AG08396 (cell line): Measurements from ENCODE around the gene EN1.

ENCODE experiments used
- DNase-seq: peaks from one replicate; pipeline ENCODE4 v3.0.0; 2012; ENCODE audit warnings: low spot score, mixed read lengths

Gene EN1

DNA sequence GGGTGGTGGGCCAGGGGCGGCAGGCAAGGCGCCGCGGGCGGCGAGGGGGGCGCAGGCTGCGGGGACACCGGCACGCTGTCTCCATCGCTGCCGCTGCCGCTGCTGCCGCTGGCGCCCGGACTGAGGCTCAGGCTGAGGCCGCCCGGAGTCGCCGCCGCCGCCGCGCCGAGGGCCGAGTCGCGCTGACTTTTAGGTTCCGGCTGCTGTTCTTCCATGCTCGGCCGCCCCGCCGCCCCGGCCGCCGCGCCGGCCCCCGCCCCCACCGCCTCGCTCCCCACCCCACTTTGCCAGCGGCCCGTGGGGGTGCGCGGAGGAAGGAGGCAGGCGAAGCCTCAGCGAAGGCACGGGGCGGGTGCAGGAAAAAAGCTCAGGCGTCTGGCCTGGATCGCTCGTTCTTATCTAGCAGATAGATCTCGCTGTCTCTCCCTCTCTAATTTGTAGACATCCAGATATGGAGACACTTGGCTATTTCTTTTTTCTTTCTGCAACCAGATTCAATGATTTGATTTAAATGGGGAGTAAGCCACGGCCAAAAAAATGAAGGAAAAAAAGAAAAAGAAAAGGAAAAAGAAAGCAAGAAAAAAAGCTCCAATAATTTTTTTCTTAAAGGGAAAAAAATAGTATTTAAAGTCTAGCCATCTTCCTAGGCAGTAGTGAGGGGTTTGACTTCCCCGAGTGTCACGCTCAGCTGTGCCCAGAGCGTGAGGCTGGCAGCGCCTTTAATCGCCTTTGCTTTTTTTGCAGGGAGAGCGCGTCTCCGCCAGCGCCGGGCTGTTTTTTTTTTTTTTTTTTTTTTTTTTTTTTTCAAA lies at the start of gene EN1:
TSS of gene EN1 (minus strand) at position 696 of the 809 bp plus-strand sequence. CDS start at position 215, 481 bp downstream.
- no peak for DNase-seq

DNA sequence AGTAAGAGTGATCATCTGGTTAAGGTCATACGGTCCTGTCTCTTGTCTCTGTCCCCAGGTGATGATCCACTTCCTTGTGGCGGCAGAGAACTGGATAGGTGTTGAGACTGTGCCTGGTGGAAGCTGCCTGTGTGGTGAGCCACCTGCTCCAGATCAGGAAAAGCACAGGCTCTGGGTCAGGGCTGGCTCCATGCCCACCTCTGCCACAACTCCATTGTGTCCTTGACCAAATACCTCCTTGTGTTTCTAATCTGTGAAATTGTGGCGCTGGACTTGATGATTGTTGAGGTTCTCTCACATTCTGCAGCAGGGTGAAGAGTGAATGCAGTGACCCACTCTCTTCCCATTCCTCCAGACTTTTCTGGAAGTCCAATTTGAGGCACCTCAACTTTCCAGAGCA lies 45.7 kb upstream of the EN1 start:
- DNase-seq: no peak

DNA sequence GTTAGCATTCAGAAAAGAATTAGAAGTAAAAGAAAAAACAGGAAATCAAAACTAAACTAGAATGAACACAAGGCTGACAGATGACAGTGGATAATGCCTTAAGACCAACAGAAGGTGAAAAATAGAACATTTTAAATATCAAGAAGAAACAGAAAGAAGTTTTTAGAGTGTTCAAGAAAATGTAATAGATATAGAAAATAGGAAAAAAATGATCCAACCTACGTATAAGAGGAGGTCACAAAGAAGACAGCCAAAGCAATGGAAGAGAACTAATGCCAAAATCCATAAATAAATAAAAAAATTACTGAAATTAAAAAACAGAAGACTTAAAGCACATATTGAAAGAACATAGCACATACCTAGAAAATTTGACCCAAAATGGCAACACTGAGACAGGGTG lies 42.5 kb upstream of the EN1 start:
- no peak for DNase-seq

DNA sequence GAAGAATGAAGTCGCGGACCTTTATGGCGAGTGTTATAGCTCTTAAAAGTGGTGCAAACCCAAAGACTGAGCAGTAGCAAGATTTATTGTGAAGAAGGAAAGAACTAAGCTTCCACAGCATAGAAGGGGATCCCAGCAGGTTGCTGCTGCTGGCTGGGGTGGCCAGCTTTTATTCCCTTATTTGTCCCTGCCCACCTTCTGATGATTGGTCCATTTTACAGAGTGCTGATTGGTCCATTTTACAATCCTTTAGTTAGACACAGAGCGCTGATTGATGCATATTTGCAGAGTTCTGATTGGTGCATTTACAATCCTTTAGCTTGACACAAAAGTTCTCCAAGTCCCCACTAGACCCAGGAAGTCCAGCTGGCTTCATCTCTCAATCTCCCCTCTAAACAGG lies 36.3 kb upstream of the EN1 start:
- DNase-seq: no peak

DNA sequence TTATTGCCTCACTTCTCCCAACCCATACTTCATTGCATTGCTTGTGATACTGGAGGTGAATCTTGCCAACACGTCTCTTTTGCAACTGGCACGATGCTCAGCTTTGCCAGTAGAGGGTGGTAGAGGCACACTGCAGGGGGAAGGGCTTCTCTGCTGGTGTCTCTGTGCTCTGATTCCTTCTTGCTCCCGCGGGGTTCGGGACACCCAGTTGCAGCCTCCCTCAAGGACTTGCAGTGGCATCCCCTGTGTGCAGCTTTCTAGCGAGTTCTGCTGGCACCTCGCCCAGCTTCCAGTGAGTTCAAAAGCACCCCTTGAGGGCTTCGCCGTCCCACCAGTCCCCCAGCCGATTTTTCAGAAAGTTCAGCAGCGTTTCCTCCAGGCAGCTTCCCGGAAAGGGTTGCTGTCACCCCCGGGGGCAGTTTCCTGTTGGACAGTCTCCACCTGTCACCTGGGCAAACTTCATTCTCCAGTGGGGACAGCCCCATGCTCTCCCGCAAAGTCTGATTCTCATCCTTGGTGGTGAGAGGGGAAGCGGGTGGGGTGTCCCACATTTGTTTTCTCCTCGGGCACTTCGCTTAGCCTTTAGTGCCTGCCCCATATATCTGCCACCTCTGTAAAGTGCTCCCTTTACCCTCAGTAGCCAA lies 35.4 kb upstream of the EN1 start:
- DNase-seq: peak; percentile 65

DNA sequence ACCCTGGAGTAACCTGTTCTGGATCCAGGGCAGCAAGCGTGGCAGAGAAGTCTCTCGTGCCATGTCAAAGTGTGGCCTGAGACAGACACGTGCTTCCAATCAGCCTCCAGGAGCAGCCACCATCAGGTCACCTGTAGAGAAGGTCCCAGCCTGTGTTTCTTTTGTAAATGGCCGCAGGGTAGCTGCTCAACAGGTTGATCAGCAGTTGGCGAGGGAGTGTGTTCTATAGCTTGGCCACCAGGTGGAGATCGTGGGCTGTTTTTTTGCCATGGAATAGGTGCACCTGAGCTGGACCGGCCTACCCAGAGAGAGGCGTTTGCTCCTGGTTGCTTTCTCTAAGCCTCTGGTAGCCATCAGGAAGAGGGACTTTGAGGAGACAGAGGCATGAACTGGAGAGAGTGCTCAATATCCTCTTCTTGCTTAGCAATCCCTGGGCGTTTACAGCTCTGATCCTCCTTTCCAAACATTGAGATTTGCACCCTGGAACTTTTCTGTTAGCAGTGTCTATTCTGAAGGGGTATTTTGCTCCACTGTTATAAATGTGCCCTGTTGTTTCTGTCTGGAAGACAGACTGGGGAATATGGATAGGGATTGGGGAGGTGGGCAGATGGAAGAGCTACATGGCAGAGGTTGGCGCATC lies 34.2 kb upstream of the EN1 start:
- DNase-seq: peak; percentile 58

GRCh38 chr2:118880501-118880900 lies 33.1 kb upstream of the EN1 start:
- no peak for DNase-seq

- DNase-seq: no peak
Observed at GRCh38 chr2:118878531-118879149, 31.2 kb upstream of the EN1 start.

DNA sequence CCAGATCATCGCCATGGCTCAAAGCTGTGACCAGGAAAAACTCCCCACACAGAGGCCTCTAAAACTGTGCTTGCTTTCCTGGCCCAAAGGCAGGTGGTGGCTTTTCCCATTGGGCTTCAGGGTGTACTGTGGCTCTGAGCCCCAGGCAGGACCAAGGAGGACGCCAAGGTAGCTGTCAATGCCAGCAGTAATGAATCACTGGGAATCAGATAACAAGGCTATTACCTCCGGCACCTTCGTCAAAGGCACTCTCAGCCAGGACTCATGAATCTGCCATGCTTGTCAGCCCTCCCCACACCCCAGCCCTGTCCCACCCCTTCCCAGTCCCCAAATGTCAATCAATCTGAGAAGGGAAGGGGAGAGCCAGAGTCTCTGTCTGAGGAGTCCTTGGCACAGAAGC lies 27.9 kb upstream of the EN1 start:
- no peak for DNase-seq

- no peak for DNase-seq
Observed at GRCh38 chr2:118874324-118874723, 26.9 kb upstream of the EN1 start.

DNA sequence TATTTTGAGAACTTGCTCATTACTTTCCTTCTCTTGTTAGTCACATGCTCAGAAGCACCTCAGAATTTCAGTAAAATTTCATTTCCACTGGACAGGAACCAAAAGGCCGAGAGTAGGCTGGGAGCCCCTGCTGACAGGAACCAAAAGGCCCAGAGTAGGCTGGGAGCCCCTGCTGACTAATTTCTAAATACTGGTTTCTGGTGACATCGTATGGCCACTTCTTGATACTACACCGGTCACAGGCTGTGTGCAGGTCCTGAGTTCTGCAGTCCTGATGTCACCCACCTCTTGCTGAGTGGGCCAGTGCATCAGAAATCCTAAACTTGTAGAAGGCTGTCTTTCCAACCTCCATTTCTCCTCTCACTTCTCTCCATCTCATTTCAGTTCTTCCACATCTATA lies 17.7 kb upstream of the EN1 start:
- DNase-seq: peak; percentile 70

GRCh38 chr2:118864207-118864606 lies 16.8 kb upstream of the EN1 start:
- DNase-seq: no peak

- DNase-seq: no peak
Observed at GRCh38 chr2:118861731-118862130, 14.3 kb upstream of the EN1 start.

GRCh38 chr2:118861242-118861641 lies 13.8 kb upstream of the EN1 start:
- no peak for DNase-seq

DNA sequence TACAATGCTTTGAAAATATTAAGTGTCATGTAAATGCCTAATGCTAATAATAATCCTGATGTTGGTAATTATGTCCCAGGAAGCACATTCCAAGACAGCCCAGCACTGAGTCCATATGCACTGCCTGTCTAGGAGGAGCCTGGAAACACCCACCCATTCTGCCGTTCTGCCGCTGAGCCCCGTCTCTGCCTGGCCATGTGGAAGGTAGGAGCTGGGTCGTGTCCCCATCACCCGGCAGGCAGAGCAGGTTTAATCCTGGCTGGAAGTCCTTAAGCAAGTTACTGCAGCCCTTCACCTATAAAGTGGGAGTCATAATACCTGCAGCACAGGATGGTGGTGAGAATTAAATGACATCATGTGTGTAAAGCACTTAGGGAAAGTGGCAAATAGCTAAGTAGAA lies 13.1 kb upstream of the EN1 start:
- no peak for DNase-seq

GRCh38 chr2:118859157-118859770 lies 11.8 kb upstream of the EN1 start:
- DNase-seq: no peak

- no peak for DNase-seq
Observed at GRCh38 chr2:118858485-118859156, 11.2 kb upstream of the EN1 start.

- DNase-seq: no peak
Observed at GRCh38 chr2:118857677-118858484, 10.4 kb upstream of the EN1 start.

DNA sequence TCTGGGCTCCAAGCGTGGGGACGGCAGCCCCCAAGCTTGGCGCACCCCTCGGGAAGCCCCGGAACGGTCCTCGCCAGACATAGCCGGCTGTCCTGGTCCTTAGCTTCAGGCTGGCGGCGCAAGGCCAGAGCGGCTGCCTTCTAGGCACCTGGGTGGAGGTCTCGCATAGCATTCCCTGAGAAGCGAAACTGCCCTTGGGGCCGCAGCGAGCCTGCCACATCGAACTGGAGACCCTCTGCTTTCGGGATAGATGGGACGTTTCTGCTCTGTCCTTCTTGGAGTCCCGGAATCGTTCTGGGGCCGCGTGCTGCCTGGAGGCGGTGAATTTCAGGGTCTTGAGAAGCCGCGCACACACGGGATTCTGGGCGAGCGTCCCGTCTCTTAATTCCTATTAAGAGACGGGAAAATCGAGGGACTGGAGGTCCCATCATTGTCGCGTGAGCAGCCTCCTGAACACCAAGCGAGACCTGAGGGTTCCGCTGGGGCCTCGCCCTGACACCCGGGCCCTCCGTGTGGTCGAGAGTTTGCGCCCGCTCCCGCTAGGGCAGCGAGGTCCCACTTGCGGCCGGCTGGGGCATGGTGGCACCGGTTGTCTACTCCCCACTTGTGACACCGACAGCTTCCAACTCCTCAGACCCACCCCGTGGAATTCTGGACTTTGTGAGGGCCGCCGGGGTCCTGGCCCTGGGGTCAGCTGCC lies 9.7 kb upstream of the EN1 start:
- DNase-seq: no peak

DNA sequence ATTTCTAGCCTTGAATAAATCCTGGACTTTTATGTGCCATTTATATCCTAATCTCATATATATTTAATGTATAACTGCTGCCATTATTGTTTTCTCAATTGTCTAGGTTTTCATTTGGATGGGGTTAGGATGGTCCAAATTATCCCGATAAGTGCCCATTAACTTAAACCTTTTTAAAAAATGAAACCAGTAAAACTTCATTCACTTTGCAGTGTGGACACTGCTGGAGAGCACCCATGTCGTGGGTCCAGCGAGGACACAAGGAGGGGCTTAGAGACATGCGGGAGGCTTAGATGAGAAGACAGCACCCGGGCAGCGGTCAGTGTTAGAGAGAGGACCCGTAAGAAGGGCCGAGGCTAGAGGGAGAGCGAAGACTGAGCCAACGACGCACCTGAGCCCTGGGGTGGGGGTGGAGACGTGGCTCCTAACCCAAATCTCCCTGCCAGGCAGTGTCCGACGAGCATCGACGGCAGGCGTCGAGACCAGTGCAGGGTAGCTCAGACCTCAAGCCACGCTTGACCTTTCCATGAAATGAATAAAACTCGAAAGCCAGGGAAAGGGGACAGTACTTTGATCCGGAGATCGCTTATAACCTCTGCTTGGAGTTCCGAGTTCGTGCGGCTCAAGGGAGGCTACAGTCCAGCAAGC lies 9.0 kb upstream of the EN1 start:
- DNase-seq: no peak
